NCI-H345 (cell line): ENCODE data around the gene SORL1.

Experiments
- DNase-seq: peaks from one replicate; lab custom pipeline; 2025; lab: John Stamatoyannopoulos, UW

SORL1 gene

DNA sequence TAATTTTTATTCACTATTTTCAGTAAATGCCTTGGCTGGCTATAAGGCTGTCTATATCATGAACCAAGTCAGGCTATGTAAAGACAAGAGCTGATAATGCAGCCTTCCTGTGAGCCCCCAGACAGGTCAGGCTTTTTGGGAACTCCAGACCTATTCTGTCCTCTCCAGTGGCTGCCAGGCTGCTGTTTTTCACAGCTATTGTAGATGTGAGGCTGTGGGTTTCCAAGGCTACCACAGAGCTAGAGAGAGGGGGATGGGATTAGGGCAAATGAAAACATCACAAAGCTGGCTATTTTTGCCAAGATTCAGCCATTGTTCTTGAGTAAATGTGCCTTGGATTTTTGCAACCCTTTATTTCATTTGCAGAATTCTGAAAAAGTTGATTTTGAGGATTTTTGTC, 56.3 kb downstream of the SORL1 start:
- DNase-seq: no peak

DNA sequence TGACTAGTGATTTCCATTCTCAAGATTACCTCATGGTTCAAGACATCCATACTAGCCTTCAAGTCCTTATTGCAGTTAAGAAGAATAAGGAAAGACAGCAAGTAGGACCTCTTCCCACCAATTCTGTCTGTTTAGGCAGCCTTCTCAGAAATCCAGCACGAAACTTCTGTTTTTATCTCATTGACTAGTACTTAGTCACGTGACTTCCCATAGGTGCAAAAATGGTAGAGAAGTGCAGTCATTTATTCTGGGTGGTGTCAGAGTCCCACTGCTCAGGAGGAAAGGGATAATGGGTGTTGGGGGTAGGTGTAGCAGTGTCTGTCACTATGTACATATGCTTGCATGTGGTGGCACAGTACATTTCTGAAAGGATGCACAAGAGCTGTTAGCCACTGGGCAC, 58.3 kb downstream of the SORL1 start:
- no peak for DNase-seq

DNA sequence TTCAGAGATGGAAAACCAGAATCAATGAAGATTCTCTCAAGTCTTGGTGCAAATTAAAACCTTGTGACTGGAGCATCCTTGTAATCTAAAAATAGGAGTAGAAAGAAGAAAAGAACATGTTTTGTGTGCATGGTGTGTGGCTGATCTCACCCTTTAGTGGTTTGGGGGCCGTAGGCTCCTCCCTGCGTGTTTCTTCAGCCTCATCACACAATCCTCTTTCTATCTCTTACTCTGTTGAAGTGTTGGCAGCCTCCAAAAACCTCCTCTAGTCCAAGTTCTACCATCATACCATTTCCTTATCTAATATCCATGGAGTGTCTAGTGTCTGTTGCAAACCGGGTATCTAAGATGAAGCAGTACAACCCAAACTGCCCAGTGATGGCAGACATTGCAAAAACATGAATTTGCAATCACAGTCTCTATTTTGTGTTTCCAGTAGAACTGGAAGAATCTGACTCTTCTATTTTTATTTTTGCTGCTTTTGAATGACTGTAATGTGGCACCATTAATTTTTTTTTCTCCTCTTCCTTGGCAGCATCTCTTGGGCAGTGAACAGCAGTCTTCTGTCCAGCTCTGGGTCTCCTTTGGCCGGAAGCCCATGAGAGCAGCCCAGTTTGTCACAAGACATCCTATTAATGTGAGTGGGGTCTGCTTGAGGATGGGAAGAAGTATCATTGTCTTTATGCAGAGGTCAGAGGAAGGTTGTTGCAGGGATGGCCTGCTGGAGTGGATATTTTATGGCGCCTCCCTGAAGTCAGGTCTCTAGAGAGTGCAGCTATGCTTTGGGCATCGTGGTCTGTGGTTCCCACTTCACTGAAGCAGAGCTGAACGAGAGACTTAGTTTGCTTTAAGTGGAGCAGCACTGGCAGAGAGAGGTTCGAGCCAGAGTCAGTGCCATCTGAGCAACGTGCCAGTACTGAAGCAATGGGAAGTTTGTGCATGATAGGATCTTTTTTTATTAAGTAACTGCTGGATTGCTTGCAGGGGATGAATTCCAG, 60.7 kb downstream of the SORL1 start:
- DNase-seq: no peak

DNA sequence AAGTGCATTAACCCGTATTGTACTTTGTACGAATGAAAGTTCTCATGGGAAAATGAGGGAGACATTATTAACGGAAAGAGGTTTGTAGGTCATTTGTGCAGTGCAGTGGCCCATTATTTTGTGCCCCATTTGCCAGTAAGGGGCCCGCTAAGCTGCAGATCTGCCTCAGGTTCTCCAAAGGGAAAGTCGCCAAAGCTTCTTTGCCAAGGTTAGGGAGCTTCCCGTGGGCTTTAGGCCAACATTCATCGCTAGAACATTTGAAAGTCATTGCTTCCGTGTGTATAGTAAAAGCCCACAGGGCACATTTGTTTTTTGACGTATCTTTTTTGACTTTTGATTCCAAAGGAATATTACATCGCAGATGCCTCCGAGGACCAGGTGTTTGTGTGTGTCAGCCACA, 61.7 kb downstream of the SORL1 start:
- no peak for DNase-seq

DNA sequence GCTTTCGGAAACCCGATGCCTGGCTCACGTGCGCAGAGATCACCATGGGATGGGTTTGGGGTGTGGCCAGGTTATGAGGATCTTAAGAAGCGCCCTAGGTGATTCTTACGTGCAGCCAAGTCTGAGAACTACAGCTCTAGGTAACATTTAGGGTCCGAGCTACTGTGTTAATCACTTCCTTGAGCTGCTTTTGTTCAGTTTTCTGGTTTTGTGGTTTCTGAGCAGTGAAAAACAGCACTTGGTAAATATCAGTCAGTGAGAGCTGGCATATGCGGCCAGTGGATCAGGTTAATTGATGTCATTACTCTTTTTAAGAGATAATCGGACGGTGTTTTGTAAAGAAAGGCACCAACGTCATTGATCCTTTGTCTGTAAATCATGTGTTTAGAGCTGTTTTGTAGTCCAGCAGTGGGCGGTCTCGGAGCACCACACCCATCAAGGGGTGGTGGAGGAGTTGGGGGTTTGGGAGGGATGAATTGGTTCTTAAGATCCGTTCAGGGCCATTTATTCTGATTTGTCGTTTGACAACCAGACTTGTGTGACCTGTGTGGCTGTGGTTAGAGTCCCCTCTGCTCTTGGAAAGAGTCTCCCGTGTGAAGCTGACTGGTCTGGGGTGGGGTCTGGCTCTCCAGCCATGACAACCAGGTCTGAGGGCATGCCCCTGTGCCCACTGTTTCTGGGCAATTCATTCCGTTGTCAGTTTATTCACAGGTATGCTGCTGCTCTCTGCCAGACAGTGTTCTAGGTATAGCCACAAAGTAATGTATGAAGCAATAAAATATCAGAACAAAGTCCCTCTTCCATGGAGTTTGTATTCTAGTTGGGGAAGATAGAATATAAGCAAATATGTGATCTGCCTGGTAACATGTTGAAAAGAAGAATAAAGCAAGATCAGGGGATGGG, 62.6 kb downstream of the SORL1 start:
- DNase-seq: no peak

DNA sequence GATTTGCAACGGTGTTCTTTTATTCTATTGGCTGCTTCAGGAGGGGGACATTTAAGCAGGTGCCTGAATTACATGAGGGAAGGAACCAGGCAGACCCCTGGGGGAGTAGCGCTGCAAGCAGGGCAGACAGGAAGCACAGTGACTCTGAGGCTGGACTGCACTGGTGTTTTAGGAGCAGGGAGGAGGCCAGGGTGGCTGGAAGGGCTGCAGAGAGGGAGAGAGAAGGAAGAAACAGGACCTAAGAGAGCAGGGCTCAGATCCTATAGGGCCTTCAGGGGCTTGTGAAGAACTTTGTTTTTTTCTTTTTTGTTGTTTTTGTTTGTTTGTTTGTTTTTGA, 63.2 kb downstream of the SORL1 start:
- DNase-seq: no peak

DNA sequence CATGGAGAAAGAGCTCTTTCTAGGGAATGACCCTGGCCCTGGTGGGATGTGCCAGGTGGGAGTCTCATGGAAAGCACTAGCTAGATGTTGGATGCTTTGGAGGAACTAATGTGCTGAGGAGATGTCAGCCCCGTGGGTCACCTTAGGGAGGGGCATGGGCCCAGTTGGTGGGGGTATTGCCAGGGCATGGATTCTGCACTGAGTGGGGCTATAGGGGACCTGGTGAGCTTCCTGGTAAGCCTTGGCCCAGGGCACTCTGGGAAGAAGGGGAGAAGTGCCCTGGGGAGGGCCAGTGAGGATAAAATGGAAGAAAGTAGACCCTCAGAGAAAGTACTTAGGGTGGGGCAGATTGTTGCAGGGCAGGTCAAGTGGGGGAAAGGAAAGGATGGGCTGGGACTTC, 65.9 kb downstream of the SORL1 start:
- no peak for DNase-seq

DNA sequence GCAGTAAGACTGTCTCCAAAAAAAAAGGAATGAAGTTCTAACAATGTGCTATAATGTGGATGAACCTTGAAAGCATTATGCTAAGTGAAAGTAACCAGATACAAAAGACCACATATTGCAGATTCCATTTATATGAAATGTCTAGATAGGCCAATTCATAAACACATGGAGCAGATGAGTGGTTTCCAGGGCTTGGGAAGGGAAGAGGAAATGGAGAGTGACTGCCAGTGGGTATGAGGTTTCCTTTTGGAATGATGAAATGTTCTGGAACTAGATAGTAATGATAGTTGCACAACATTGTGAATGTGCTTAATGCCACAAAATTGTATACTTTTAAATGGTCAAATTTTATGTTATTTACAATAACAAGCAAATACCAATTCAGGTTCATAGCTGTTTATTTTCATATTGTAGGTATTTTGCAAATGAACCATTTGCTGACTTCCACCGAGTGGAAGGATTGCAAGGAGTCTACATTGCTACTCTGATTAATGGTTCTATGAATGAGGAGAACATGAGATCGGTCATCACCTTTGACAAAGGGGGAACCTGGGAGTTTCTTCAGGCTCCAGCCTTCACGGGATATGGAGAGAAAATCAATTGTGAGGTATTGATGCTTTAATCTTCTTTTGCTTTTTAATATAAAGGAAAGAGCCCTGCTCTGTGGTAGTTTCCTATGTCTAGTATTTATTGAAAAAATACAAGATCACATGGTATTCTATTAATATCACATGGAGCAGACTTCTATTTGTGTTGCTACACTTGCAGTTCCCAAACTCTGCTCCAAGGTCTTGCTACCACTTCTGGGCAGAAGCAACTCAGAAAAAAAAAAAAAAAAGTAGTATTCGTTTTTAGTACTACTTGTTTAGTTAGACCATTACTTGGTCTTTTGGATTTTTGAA, 68.4 kb downstream of the SORL1 start:
- DNase-seq: no peak

DNA sequence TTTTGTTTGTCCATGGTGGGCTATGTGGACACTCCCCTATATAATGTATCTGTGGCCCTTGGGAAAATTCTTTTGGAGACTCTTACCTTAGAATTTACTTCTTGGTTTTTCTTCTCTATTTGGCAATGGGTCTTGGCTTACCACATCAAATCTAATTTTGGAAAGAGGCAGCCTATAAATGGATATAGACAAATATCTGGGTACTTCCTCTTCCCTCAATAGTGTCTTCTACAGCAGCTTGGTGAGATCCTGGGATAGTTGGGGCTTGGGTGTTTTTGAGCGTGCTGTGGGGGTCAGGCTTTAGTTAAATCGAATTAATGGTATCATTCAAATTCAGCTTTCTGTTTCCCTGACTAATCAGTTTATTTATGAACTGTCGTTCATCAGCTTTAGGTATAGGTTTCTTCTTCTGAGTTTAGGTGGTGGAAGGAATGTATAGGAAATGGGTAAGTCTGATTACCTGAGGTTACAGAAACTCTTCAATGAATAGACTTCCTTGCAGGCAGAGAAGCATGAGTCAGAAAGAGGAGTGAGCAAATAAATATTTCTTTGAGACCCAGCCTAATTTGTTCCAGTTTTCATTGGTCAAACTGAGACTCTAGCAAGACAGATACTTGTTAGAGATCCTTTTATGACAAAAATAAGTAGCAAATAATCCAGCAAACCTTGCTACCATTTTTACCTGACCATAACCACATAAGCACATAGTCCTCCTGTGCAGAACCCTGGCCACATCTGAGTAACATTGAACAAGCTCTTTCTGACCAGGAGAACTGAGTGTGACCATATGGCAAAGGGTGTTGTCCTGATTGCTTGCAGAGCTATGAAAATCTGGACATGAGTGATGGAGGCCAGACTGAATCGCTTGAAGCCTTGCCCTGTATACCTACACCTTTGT, 69.3 kb downstream of the SORL1 start:
- DNase-seq: no peak

DNA sequence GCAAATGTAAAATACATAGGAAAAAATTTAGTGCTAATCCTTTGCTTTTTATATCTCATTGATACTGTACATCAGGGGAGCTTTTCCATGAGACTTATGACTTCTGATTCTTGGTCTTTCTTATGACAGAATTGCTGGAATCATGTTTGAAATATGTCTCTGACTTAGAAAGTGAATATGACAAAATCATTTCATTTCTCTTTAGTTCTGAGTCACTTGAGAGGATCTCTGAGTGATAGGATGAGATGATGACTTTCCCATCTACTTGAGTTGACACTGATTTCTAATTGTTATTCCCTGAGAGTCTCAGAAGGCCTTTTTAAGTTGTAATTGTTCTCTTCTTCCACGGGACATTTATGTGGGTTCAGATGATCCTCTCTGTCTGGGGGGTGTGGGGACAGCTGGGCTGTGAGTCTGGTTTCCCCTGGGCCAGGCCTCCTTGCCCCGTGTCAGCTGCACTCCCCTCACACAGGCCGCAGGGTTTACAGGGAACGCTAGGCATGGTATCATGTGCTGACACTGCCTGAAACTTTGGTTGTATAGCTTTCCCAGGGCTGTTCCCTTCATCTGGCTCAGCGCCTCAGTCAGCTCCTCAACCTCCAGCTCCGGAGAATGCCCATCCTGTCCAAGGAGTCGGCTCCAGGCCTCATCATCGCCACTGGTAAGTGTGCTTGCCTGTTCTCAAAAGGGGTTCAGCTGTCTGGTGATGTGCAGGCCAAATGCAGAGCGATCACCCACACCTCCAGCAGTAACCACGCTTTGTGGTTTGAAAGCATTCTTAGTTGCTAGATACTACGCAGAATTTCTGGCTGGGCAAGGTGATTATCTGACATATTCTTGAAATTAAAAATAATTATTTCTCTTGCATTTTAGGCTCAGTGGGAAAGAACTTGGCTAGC, 70.2 kb downstream of the SORL1 start:
- DNase-seq: no peak

DNA sequence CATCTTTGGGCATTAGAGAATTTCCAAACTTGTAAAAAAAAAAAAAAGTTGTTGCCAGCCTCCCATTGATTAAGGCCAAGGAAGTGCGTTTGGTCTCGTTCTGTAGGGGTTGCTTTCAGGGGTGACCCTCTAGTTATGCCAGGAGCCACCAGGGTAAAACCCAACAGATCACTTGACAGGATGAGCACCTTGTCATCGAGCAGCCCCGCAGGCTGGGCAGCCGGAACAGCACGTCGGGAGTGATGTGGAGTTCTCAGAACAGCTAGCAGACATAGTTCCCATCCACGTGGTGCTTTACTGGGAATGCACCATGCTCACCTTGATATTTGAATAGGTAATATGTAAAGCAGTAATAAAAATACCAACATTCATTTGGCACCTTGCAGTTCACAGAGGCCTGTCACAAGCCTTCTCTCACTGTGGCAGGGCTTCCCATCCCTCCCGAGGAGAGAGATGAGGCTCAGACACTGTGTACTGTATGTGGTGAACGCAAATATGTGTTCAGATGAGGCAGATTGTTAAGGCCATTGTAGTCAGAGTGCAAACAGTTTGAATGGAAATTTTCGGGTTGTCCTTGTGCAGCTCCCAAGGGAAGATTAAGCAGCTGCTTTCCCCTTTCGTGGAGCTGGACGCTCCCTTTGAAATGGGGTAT, 71.6 kb downstream of the SORL1 start:
- peak; percentile 72 for DNase-seq

DNA sequence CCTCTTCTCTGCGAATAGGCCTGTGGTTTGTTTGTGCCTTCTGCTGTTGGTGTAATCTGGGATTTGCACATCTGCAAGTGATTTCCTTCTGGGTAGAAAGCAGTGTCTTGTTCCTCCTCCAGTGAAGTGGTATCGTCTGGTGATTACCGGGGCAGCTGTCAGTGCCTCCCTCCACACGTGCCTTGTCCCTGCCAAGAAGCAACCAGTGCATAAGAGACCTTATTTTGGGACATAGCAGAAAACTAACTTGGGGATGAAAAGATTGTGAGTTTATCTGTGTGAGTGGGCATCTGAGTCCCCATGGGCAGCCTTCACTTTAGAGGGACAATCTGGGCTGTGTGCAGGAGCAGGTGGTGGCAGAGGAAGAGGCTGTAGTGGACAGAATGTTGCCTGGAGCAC, 72.1 kb downstream of the SORL1 start:
- no peak for DNase-seq

DNA sequence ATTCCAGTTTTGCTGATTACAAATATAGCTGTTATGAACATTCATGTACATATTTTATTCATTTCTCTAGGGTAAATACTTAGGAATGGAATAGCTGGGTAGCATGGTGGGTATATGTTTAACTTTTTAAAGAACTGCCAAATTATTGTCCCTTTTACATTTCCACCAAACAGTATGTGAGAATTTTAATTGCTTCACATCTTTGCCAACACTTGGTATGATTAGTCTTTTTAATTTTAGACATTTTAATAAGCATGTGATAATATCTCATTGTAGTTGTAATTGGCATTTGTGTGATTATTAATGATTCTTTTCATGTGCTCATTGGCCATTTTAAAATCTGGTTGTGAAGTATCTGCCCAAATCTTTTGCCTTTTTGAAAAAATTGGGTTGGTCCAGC, 73.3 kb downstream of the SORL1 start:
- DNase-seq: no peak

DNA sequence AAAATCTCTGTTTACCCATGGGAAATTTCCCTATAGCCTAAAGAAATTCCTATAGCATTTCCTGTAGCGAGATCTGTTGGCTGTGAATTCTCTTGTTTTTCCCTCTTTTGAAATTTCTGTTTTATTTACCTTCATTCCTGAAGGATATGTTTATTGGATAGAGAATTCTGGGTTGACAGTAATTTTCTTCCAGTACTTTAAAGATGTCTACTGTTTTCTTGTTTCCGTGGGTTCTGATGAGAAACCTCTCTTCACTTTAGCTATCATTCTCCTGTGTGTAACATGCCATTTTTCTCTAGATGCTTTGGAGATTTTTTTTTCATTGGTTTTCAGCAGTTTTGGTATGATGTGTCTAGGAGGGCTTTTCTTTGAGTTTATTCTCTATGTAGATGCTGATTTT, 78.1 kb downstream of the SORL1 start:
- DNase-seq: no peak

DNA sequence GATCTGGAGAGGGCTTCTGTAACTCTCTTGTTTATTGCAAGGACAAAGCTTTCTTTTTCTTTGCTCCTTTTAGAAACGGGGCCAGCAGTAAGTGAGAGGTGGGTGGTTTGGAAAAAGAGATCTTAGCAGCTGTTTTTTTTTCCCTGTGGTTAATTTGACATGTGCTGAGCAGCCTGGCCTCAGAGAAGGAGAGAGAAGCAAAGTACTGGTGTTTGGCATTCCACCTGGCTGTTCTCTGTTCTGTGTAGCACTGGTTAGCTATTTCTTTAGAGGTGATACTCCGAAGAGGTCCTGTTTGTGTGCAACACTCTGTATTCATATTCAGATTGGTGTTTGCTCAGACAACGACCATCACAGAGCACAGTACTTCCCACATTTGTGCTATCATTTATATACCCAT, 81.5 kb downstream of the SORL1 start:
- no peak for DNase-seq

DNA sequence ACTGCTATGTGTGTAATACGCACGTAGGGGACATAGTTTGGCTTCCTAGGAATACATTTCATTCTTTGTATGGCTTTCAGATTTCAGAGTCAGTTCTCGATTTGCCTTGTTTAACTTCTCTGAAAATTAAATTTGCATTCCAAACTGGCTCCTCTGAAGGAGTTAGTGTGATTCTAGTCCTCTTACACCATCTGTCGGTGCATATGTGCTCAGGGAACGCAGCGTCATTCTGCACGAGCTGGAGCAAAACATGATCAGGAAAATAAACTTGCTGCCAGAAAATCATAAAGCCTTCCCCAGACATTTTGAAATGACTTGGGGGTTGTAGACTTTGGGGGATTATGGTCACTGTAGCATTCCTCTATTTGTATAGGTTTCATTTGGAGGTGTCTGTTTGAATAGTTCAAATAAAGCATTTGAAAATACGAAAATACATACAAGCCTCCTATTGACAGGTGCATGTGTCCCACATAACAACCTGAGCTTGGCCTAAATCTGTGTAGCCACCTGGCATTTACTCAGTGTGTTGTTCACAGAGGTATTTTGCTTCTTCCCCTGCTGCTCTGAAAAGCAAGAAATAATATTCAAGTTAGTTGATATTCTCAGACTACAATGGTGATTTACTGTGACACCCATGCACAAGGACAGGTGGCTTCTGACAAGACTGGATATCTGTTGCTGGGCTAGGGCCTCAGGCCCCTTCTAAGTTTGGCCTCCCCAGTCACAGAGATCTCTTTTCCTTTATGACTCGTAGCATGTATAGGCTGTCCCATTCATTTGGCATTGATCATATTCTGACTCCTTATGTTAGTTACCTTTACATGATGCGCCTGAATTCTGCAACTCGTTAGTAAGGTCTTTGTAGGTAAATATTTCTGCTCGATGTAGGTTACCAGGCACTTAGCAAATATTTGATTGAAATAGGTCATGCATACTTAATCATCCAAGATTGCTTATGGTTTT, 82.3 kb downstream of the SORL1 start:
- peak; percentile 56 for DNase-seq

DNA sequence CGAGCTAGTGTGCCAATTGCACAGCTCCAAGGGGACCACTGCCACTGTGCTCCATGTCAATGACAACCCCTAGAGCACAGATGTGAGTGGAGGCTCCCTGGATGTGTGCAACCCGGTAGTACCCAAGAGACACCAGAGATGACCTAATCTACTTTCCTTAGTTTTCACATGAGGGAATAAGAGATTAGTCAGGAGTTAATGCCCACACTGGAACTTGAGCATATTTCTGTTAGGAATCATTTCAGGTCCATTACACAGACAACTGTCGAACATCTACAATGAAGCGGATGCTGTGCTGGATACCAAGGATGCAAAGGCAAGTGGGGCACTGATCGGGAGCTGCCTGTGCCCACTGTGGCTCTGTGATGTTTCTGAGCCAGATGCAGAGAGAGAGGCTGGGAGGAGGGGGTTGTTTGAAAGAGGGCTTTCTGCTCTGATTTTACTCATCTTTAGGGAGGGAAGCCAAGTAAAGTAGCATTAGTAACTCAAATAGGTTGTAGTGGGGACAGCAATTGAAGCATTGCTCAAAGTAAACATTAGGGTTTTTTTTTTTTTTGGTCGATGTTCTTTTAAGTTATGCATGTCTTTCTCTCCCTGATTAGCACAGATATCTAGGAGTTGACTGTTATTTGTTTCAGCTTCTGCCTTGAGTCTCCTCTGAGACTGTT, 83.1 kb downstream of the SORL1 start:
- DNase-seq: no peak

DNA sequence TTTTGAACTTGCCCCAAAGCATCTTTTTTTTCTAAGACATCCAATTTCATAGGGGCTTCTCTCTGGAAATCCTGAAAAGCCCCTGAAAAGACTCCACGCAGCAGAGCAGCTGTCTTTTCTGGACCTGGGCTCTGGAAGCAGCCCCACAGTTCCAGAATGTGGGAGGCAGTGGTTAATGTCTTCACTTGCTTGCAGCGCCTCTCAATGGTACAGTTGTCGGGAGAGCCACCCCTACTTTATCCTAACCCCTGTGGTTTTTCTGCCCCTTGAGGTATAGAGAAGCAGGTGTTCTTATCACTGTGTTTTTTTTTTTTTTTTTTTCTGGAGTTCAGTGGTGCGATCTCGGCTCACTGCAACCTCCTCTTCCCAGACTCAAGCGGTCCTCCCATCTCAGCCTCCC, 84.0 kb downstream of the SORL1 start:
- DNase-seq: no peak
